ENCODE results near the gene WSCD2.

Gene WSCD2

GRCh38 chr12:108273217-108273616, 144.1 kb downstream of the WSCD2 start:
- FAIRE-seq, result no peak

GRCh38 chr12:108277613-108278012, 148.5 kb downstream of the WSCD2 start:
- FAIRE-seq, result no peak

- no peak for FAIRE-seq
Observed at GRCh38 chr12:108282160-108282559, 153.1 kb downstream of the WSCD2 start.

GRCh38 chr12:108282676-108283075, 153.6 kb downstream of the WSCD2 start:
- FAIRE-seq, result no peak

- no peak for FAIRE-seq
Observed at GRCh38 chr12:108284163-108284562, 155.1 kb downstream of the WSCD2 start.

- no peak for FAIRE-seq
Observed at GRCh38 chr12:108285016-108285415, 155.9 kb downstream of the WSCD2 start.

GRCh38 chr12:108287227-108287626, 158.1 kb downstream of the WSCD2 start:
- FAIRE-seq, result no peak

GRCh38 chr12:108289350-108290161, 160.5 kb downstream of the WSCD2 start:
- FAIRE-seq, result no peak

GRCh38 chr12:108295641-108296040, 166.6 kb downstream of the WSCD2 start:
- FAIRE-seq, result no peak

- FAIRE-seq, result no peak
Observed at GRCh38 chr12:108296945-108297344, 167.9 kb downstream of the WSCD2 start.

GRCh38 chr12:108297424-108297823, 168.3 kb downstream of the WSCD2 start:
- no peak for FAIRE-seq

- no peak for FAIRE-seq
Observed at GRCh38 chr12:108297895-108298760, 169.0 kb downstream of the WSCD2 start.

GRCh38 chr12:108298761-108299275, 169.7 kb downstream of the WSCD2 start:
- no peak for FAIRE-seq

GRCh38 chr12:108299516-108299915, 170.4 kb downstream of the WSCD2 start:
- FAIRE-seq, result no peak
